GM21529 (cell line): ENCODE data around the gene RAB11FIP4.
A peak's percentile ranks its signal among the peaks of the same experiment; 100 is the strongest.

Experiments
- ATAC-seq: cut with Tn5 transposase; IDR thresholded peaks from one replicate; pipeline ENCODE4 v1.9.1; 2021; ENCODE audit not compliant: unreplicated experiment

The RAB11FIP4 gene

GRCh38 chr17:31481783-31482081 is 90.3 kb downstream of the RAB11FIP4 start:
- ATAC-seq: no peak

- no peak for ATAC-seq
These were observed 93.3 kb downstream of the RAB11FIP4 start for GRCh38 chr17:31484821-31485220.

GRCh38 chr17:31486351-31487062 is 95.0 kb downstream of the RAB11FIP4 start:
- no peak for ATAC-seq

- no peak for ATAC-seq
These were observed 95.7 kb downstream of the RAB11FIP4 start for GRCh38 chr17:31487063-31487647.

- ATAC-seq: peak; percentile 58
These were observed 96.3 kb downstream of the RAB11FIP4 start for GRCh38 chr17:31487648-31488263.

GRCh38 chr17:31488264-31488981 is 96.9 kb downstream of the RAB11FIP4 start:
- peak; percentile 8 for ATAC-seq

- no peak for ATAC-seq
These were observed 97.5 kb downstream of the RAB11FIP4 start for GRCh38 chr17:31488982-31489294.

- no peak for ATAC-seq
These were observed 98.0 kb downstream of the RAB11FIP4 start for GRCh38 chr17:31489295-31490018.

- ATAC-seq: no peak
These were observed 98.7 kb downstream of the RAB11FIP4 start for GRCh38 chr17:31490019-31490650.

- ATAC-seq: no peak
These were observed 99.3 kb downstream of the RAB11FIP4 start for GRCh38 chr17:31490671-31491375.

- peak; percentile 28 for ATAC-seq
These were observed 100.1 kb downstream of the RAB11FIP4 start for GRCh38 chr17:31491376-31492131.

GRCh38 chr17:31492206-31492605 is 100.7 kb downstream of the RAB11FIP4 start:
- no peak for ATAC-seq

GRCh38 chr17:31492880-31493655 is 101.6 kb downstream of the RAB11FIP4 start:
- peak; percentile 34 for ATAC-seq

- no peak for ATAC-seq
These were observed 102.2 kb downstream of the RAB11FIP4 start for GRCh38 chr17:31493656-31494155.

- peak; percentile 48 for ATAC-seq
These were observed 103.0 kb downstream of the RAB11FIP4 start for GRCh38 chr17:31494259-31495021.

GRCh38 chr17:31495022-31495885 is 103.8 kb downstream of the RAB11FIP4 start:
- no peak for ATAC-seq

GRCh38 chr17:31496097-31496496 is 104.6 kb downstream of the RAB11FIP4 start:
- ATAC-seq: no peak
